Measurements from ENCODE around the gene VSIG4.

DNA sequence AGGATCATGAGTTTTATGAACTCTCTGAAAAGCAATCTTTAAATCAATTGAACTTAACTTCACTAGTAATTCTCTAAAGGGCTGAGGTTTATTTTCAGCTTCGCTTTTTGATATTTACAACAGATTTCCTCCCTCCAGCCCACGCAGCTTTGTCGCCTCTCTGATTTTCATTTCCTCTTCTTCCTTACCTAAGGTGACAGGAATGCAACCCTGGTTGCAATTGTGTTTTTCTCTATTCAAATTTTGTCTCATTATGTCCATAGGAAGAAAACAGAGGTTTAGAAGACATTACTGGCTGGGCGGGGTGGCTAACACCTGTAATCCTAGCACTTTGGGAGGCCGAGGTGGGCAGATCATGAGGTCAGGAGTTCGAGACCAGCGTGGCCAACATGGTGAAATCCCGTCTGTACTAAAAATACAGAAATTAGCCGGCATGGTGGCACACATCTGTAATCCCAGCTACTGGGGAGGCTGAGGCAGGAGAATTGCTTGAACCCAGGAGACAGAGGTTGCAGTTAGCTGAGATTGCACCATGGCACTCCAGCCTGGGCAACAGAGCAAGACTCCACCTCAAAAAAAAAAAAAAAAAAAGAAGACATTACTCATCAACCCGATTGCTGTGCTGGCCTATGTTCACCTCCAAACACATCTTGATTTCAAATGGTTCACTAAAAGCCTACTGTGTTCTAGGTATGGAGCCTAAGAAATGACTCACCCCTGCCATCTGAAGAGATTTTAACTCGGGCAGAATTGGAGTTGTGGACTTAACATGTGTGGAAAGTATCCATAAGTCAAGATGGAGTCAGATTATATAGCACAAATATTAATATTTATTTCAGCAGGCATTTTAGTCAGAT, 36.8 kb downstream of the VSIG4 start:
- TF ChIP-seq CTCF (IDR thresholded peaks at IDR 0.05) (no peak), REST (IDR thresholded peaks at IDR 0.05; ENCODE audit: insufficient read depth in 1 of 2, low read depth in 2 of 2, low read length in 1 of 2) (no peak), POLR2AphosphoS5 (IDR thresholded peaks at IDR 0.05; ENCODE audit: low read depth, low read length) (no peak), SIN3A (IDR thresholded peaks at IDR 0.05; ENCODE audit: borderline replicate concordance, insufficient read depth, low read depth, low read length) (no peak), TCF7L2 (IDR thresholded peaks at IDR 0.05; ENCODE audit: low read depth, low read length) (no peak)

Data from Panc1 (cell line).